MM.1S (cell line): ENCODE data around the gene EPG5.
"Not testable (repeated sequence)": the region's sequence is repeated elsewhere in the genome, so short reads cannot be mapped to it uniquely, and the experiment has no call there.

Source experiments
- CTCF ChIP-seq: fragments of 300-600 bp; sonication (generic); IDR thresholded peaks from 2 replicates; pipeline ENCODE4 v1.5.1; 2016; ENCODE audit warnings: antibody characterized with exemption, low read length, mixed read lengths
- EZH2 ChIP-seq: fragments of 300-600 bp; sonication (generic); optimal IDR thresholded peaks from 2 replicates; pipeline ENCODE3; 2017; ENCODE audit warnings: low read depth, mild to moderate bottlenecking, antibody characterized with exemption, low read length, mixed read lengths

- not testable (repeated sequence) for TF ChIP-seq CTCF, EZH2
Observed at GRCh38 chr18:45848643-45849042, 118.5 kb downstream of the EPG5 start.
